ENCODE measurements around the gene ULK4.

DNA sequence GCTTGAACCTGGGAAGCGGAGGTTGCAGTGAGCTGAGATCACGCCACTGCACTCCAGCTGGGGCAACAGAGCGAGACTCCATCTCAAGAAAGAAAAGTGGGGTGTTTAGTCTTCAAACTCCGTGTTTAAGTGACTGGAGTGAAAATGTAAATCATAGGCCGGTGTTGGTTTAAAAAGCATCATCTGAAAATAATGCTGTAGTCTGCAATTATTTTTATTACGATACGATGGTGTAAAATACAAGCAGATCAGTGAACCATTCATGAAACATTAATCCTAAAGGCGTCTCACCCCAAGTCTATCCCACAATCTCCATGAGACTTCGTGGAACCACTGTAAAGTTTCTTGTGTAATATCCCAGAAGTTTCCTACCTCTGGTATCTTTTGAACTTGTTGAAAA is 756.3 kb downstream of the ULK4 start:
- TF ChIP-seq EZH2phosphoT487 (IDR thresholded peaks at IDR 0.05; ENCODE audit: borderline replicate concordance) (no peak), JUND (IDR thresholded peaks at IDR 0.05) (no peak), POLR2A (IDR thresholded peaks at IDR 0.05; ENCODE audit: borderline replicate concordance, extremely low read depth, insufficient read depth, insufficient read length) (no peak), EGR1 (IDR thresholded peaks at IDR 0.05; ENCODE audit: low read depth) (no peak), TCF7L2 (IDR thresholded peaks at IDR 0.05; ENCODE audit: borderline replicate concordance, extremely low read depth, insufficient read depth, insufficient read length) (no peak), POLR2AphosphoS5 (IDR thresholded peaks at IDR 0.05; ENCODE audit: low read depth, low read length) (no peak), EZH2 (IDR thresholded peaks at IDR 0.05) (no peak), CEBPB (IDR thresholded peaks at IDR 0.05; ENCODE audit: low read depth) (no peak)
- TF ChIP-seq, protein P1, sequence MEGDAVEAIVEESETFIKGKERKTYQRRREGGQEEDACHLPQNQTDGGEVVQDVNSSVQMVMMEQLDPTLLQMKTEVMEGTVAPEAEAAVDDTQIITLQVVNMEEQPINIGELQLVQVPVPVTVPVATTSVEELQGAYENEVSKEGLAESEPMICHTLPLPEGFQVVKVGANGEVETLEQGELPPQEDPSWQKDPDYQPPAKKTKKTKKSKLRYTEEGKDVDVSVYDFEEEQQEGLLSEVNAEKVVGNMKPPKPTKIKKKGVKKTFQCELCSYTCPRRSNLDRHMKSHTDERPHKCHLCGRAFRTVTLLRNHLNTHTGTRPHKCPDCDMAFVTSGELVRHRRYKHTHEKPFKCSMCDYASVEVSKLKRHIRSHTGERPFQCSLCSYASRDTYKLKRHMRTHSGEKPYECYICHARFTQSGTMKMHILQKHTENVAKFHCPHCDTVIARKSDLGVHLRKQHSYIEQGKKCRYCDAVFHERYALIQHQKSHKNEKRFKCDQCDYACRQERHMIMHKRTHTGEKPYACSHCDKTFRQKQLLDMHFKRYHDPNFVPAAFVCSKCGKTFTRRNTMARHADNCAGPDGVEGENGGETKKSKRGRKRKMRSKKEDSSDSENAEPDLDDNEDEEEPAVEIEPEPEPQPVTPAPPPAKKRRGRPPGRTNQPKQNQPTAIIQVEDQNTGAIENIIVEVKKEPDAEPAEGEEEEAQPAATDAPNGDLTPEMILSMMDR (IDR thresholded peaks at IDR 0.05 in 2 of 3, conservative IDR thresholded peaks at IDR 0.05 in 1 of 3; ENCODE audit: borderline replicate concordance in 1 of 3, insufficient read depth in 1 of 3, low read depth in 2 of 3, low read length in 2 of 3) = no peak
